ENCODE results near the gene IL34. TPM values are rescaled to one million over a fixed set of nuclear protein-coding genes. Genes with fewer than 3 reads are reported as not detected.

Gene IL34
- total and polyA plus RNA-seq, 2 experiments from 2014 or later, result not detected

DNA sequence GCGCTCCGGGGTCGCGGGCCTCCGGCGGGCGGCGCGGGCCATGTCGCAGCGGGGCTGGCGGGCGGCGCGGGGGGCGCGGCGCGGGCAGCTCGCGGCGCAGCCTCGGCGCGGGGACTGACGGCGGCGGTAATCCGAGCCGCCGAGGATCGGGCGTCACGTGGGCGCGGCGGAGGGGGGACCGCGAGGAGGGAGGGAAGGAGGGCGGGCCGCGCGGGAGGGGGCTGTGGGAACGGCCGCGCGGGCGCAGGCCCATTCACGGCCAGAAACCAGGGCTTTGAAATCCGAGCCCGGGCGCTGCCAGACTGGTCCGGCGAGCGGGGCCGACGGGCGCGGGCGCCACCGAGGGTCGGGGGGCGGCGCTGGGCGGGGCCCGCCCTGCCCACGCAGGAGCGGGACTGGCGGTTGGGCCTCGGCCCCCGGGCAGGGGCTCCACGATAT lies 39.6 kb downstream of the IL34 start, which contains the start of gene MTSS2:
TSS of gene MTSS2 (minus strand) at position 116 of the 438 bp plus-strand sequence. CDS start 262 bp downstream, outside the sequence.
- Histone ChIP-seq H3K4me2 (ENCODE audit: unreplicated experiment) (peak within 1 kb of the TSS; percentile 88), H3K27me3 (replicated peaks; ENCODE audit: insufficient read depth) (no peaks in the 10 kb centered on the region), H3K79me2 (ENCODE audit: insufficient read depth) (peaks cover 45% of the 10 kb centered on the region), H3K4me3 (peak within 1 kb of the TSS; percentile 77), H3F3A (ENCODE audit: insufficient read depth) (no peaks in the 10 kb centered on the region), H3K4me1 (ENCODE audit: insufficient read depth) (peaks cover 23% of the 10 kb centered on the region), H2AFZ (0 out of 2 replicates have a peak within 1 kb of the TSS, but pooled peaks have one; percentile 40), H3K9me3 (ENCODE audit: low read depth) (no peaks in the 10 kb centered on the region), H3K9me2 (ENCODE audit: insufficient read depth) (no peaks in the 10 kb centered on the region), H3K36me3 (ENCODE audit: low read depth) (no peaks in the 10 kb centered on the region), H4K20me1 (ENCODE audit: insufficient read depth) (no peaks in the 10 kb centered on the region), H3K27ac (peak within 1 kb of the TSS; percentile 59), H3K9ac (peak within 1 kb of the TSS; percentile 95)
- 1% methylated on average over 27 to 61 of the region's 72 CpGs for WGBS, 2 experiments (ENCODE audit: low coverage in 1 of 2, low lambda C conversion rate in 2 of 2, missing lambda C conversion rate in 2 of 2)
- peak; percentile 95 for DNase-seq
- in situ Hi-C loops (cut with MboI), result no loop called here
- TF ChIP-seq EZH2 (IDR thresholded peaks at IDR 0.05; ENCODE audit: insufficient read depth, poor library complexity, severe bottlenecking) (no peak), EZH2phosphoT487 (IDR thresholded peaks at IDR 0.05; ENCODE audit: insufficient read depth, low read depth) (no peak)

DNA sequence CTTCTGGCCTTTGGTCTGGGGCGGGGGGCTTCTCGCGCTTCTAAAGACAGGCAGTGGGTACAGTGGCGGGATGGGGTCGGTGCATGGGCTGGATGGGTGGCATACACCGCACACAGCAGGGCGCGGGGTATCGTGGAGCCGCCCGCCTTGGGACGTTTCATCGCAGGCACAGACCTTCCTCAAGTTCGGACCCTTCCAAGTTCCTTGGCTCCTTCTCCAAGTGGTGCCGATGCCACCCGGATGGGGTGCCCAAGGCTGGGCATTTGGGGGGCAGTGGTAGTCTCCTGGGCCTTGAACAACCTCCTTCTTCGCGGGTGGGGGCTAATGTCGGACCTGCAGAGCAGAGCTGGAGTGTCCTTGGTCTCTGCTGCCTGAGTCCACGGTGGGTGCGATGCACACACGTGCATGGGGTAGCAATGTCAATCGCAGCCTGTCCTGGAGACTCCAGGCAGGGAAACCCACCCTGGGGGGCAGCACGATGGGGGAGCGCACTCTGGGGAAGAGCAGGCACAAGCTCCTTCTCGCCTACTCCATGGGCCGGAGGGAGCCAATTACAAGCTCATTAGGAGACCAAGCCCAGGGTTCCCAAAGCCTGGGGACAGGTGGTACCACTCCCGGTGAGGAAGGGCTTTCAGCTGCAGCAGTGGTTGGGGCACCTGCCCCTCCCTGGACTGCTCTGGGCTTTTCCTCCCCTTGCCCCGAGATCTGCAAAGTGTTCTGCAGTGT lies 40.2 kb downstream of the IL34 start:
- TF ChIP-seq EZH2 (IDR thresholded peaks at IDR 0.05; ENCODE audit: insufficient read depth, poor library complexity, severe bottlenecking), result no peak
- TF ChIP-seq EZH2phosphoT487 (IDR thresholded peaks at IDR 0.05; ENCODE audit: insufficient read depth, low read depth), result no peak
- Histone ChIP-seq H3K79me2 (ENCODE audit: insufficient read depth) (peaks cover 39% of the 10 kb centered on the region), H2AFZ (0 out of 2 replicates have a peak overlapping the region, but pooled peaks have one; percentile 40), H3K27ac (peak overlapping the region; percentile 59), H3K4me3 (peak overlapping the region; percentile 72), H3K4me2 (ENCODE audit: unreplicated experiment) (peak overlapping the region; percentile 72), H3K27me3 (replicated peaks; ENCODE audit: insufficient read depth) (no peaks in the 10 kb centered on the region), H4K20me1 (ENCODE audit: insufficient read depth) (no peaks in the 10 kb centered on the region), H3K4me1 (ENCODE audit: insufficient read depth) (peaks cover 29% of the 10 kb centered on the region), H3K9me2 (ENCODE audit: insufficient read depth) (no peaks in the 10 kb centered on the region), H3F3A (ENCODE audit: insufficient read depth) (no peaks in the 10 kb centered on the region), H3K9ac (peak overlapping the region; percentile 87), H3K9me3 (ENCODE audit: low read depth) (no peaks in the 10 kb centered on the region), H3K36me3 (ENCODE audit: low read depth) (no peaks in the 10 kb centered on the region)
- 59 to 65% methylated on average over 26 to 29 of the region's 29 CpGs for WGBS, 2 experiments (ENCODE audit: low coverage in 1 of 2, low lambda C conversion rate in 2 of 2, missing lambda C conversion rate in 2 of 2)
- in situ Hi-C loops (cut with MboI), result no loop called here
- no peak for DNase-seq

GRCh38 chr16:70687102-70687511 lies 40.7 kb downstream of the IL34 start:
- peak overlapping the region; percentile 87; the same call in 1 of the 2 replicates for H3K9ac ChIP-seq
- in situ Hi-C loops (cut with MboI), result no loop called here
- H3K4me1 ChIP-seq (ENCODE audit: insufficient read depth), result peaks cover 33% of the 10 kb centered on the region

GRCh38 chr16:70687671-70688245 lies 41.4 kb downstream of the IL34 start:
- Histone ChIP-seq H3F3A (ENCODE audit: insufficient read depth) (no peaks in the 10 kb centered on the region), H3K27me3 (replicated peaks; ENCODE audit: insufficient read depth) (no peaks in the 10 kb centered on the region), H3K4me2 (ENCODE audit: unreplicated experiment) (no peak overlapping the region), H3K9me2 (ENCODE audit: insufficient read depth) (no peaks in the 10 kb centered on the region), H3K27ac (peak overlapping the region; percentile 41), H3K36me3 (ENCODE audit: low read depth) (no peaks in the 10 kb centered on the region), H3K9ac (peak overlapping the region; percentile 16; the same call in 1 of the 2 replicates), H3K9me3 (ENCODE audit: low read depth) (no peaks in the 10 kb centered on the region), H4K20me1 (ENCODE audit: insufficient read depth) (no peaks in the 10 kb centered on the region), H3K4me1 (ENCODE audit: insufficient read depth) (peaks cover 39% of the 10 kb centered on the region), H3K79me2 (ENCODE audit: insufficient read depth) (peaks cover 27% of the 10 kb centered on the region), H3K4me3 (no peak overlapping the region), H2AFZ (no peak overlapping the region)
- no peak for TF ChIP-seq EZH2 (IDR thresholded peaks at IDR 0.05; ENCODE audit: insufficient read depth, poor library complexity, severe bottlenecking)
- TF ChIP-seq EZH2phosphoT487 (IDR thresholded peaks at IDR 0.05; ENCODE audit: insufficient read depth, low read depth), result no peak
- 82 to 88% methylated on average over 17 to 18 of the region's 18 CpGs for WGBS, 2 experiments (ENCODE audit: low coverage in 1 of 2, low lambda C conversion rate in 2 of 2, missing lambda C conversion rate in 2 of 2)
- in situ Hi-C loops (cut with MboI), result no loop called here
- DNase-seq, result no peak

More at GRCh38 chr16:70687102-70687511, 40.7 kb downstream of the IL34 start:
- no peaks in the 10 kb centered on the region for H3K9me2 ChIP-seq (ENCODE audit: insufficient read depth)
- H3K27ac ChIP-seq, result no peak overlapping the region
- H3K9me3 ChIP-seq (ENCODE audit: low read depth), result no peaks in the 10 kb centered on the region
- DNase-seq, result no peak
- peaks cover 33% of the 10 kb centered on the region for H3K79me2 ChIP-seq (ENCODE audit: insufficient read depth)
- H3K4me2 ChIP-seq (ENCODE audit: unreplicated experiment), result no peak overlapping the region
- H3K27me3 ChIP-seq (replicated peaks; ENCODE audit: insufficient read depth), result no peaks in the 10 kb centered on the region
- no peaks in the 10 kb centered on the region for H4K20me1 ChIP-seq (ENCODE audit: insufficient read depth)
- H3K36me3 ChIP-seq (ENCODE audit: low read depth), result no peaks in the 10 kb centered on the region
- WGBS, 2 experiments (ENCODE audit: low coverage in 1 of 2, low lambda C conversion rate in 2 of 2, missing lambda C conversion rate in 2 of 2), result 40 to 43% methylated on average over 5 of the region's 5 CpGs
- H3K4me3 ChIP-seq, result no peak overlapping the region
- TF ChIP-seq EZH2 (IDR thresholded peaks at IDR 0.05; ENCODE audit: insufficient read depth, poor library complexity, severe bottlenecking) (no peak), EZH2phosphoT487 (IDR thresholded peaks at IDR 0.05; ENCODE audit: insufficient read depth, low read depth) (no peak)
- no peaks in the 10 kb centered on the region for H3F3A ChIP-seq (ENCODE audit: insufficient read depth)
- no peak overlapping the region for H2AFZ ChIP-seq
